B cell (primary cell): ENCODE measurements around the gene TOM1L2. TPM values are rescaled to one million over a fixed set of nuclear protein-coding genes. Genes with fewer than 3 reads are reported as not detected.

Experiments used
- ATAC-seq: fragments of 200-7000 bp; cut with Tn5 transposase; one replicate; pipeline ENCODE4 v1.10.0; 2021; ENCODE audit warnings: low read depth, mild to moderate bottlenecking, moderate number of reproducible peaks, moderate library complexity
- CTCF ChIA-PET: fragments of 350-600 bp; sonication (Branson Sonifier 250); formaldehyde crosslinking; loops from one replicate; lab custom pipeline; 2021; ENCODE audit warnings: antibody characterized with exemption, inconsistent platforms; lab: Charles Lee
- POLR2A ChIA-PET: fragments of 350-600 bp; sonication (Branson Sonifier 250); formaldehyde crosslinking; loops from one replicate; lab custom pipeline; 2021; ENCODE audit warnings: antibody characterized with exemption; lab: Charles Lee
- DNase-seq: peaks from one replicate; pipeline ENCODE4 v3.0.0; 2013
- H2AFZ ChIP-seq: 2 replicates; pipeline ENCODE4 v1.6.1; 2012; ENCODE audit warnings: mild to moderate bottlenecking, low read depth, low read length; ENCODE audit not compliant: insufficient read depth, poor library complexity, severe bottlenecking
- H3K27ac ChIP-seq, 2 donors: 1 replicate in 1 of 2; 2 replicates in 1 of 2; pipeline ENCODE4 v1.5.1; 2012 to 2013; ENCODE audit warnings: low read length in 2 of 2, mild to moderate bottlenecking in 2 of 2, moderate library complexity in 1 of 2
- H3K27me3 ChIP-seq, 4 experiments: fragments of 200-600 bp in 1 of 4; sonication (generic) in 1 of 4; replicated peaks in 1 of 4; 1 replicate in 2 of 4; 2 replicates in 2 of 4; pipeline versions ENCODE4 v1.6.1 to v1.7.0; 2013 to 2016; ENCODE audit warnings: low read length in 3 of 4, mild to moderate bottlenecking in 2 of 4, mixed read lengths in 1 of 4, moderate library complexity in 1 of 4; ENCODE audit not compliant: insufficient read depth in 4 of 4, control insufficient read depth in 3 of 4; ENCODE audit errors: control extremely low read depth in 1 of 4
- H3K36me3 ChIP-seq, 2 experiments: replicated peaks in 1 of 2; 1 replicate in 1 of 2; 2 replicates in 1 of 2; pipeline versions ENCODE4 v1.6.1 to v1.7.1; 2013; ENCODE audit warnings: low read length in 1 of 2; ENCODE audit not compliant: insufficient read depth in 2 of 2, control insufficient read depth in 1 of 2; ENCODE audit errors: control extremely low read depth in 1 of 2, extremely low read depth in 1 of 2
- H3K4me1 ChIP-seq, 2 donors: fragments of 200-600 bp in 1 of 2; sonication (generic) in 1 of 2; 1 replicate in 1 of 2; 2 replicates in 1 of 2; pipeline versions ENCODE4 v1.5.1 to v1.6.1; 2013 to 2017; ENCODE audit warnings: low read length in 2 of 2; ENCODE audit not compliant: control insufficient read depth in 2 of 2, insufficient read depth in 2 of 2
- H3K4me2 ChIP-seq: replicated peaks from 2 replicates; pipeline ENCODE3; 2012; ENCODE audit warnings: mild to moderate bottlenecking, low read depth, low read length; ENCODE audit not compliant: poor library complexity, severe bottlenecking
- H3K4me3 ChIP-seq, 5 experiments: fragments of 200-600 bp in 1 of 5; sonication (generic) in 1 of 5; 1 replicate in 3 of 5; 2 replicates in 2 of 5; pipeline versions ENCODE4 v1.5.1 to v1.7.0; 2011 to 2016; ENCODE audit warnings: low read length in 4 of 5, mild to moderate bottlenecking in 4 of 5, low read depth in 2 of 5, control low read depth in 1 of 5, moderate library complexity in 1 of 5; ENCODE audit not compliant: insufficient read depth in 1 of 5; ENCODE audit errors: control extremely low read depth in 1 of 5, extremely low read depth in 1 of 5
- H3K79me2 ChIP-seq: fragments of 200-600 bp; sonication (generic); one replicate; pipeline ENCODE4 v1.6.0; 2016; ENCODE audit warnings: low read length; ENCODE audit not compliant: control insufficient read depth, insufficient read depth
- H3K9ac ChIP-seq: fragments of 200-600 bp; sonication (generic); 2 replicates; pipeline ENCODE4 v1.6.1; 2017; ENCODE audit warnings: mild to moderate bottlenecking, low read length, moderate library complexity
- H3K9me3 ChIP-seq, 3 donors: one replicate each; pipeline versions ENCODE4 v1.6.1 to v1.7.1; 2013; ENCODE audit warnings: low read length in 2 of 3; ENCODE audit not compliant: control insufficient read depth in 2 of 3, insufficient read depth in 1 of 3; ENCODE audit errors: control extremely low read depth in 1 of 3
- H4K20me1 ChIP-seq: 2 replicates; pipeline ENCODE4 v1.6.0; 2012; ENCODE audit warnings: mild to moderate bottlenecking, low read length; ENCODE audit not compliant: insufficient read depth, control insufficient read depth, poor library complexity, severe bottlenecking
- H3K27ac Mint-ChIP-seq: one replicate; pipeline ENCODE4 v1.8.0; 2021; ENCODE audit warnings: mixed read lengths
- H3K27me3 Mint-ChIP-seq: one replicate; pipeline ENCODE4 v1.8.0; 2021; ENCODE audit warnings: mixed read lengths
- H3K4me1 Mint-ChIP-seq: one replicate; pipeline ENCODE4 v1.8.0; 2021; ENCODE audit warnings: mixed read lengths
- H3K4me3 Mint-ChIP-seq: one replicate; pipeline ENCODE4 v1.8.0; 2021; ENCODE audit warnings: mixed read lengths
- H3K9me3 Mint-ChIP-seq: one replicate; pipeline ENCODE4 v1.8.0; 2022; ENCODE audit warnings: mixed read lengths; ENCODE audit not compliant: insufficient read depth
- CTCF ChIP-seq: fragments of 200-600 bp; IDR thresholded peaks from one replicate; pipeline ENCODE4 v1.8.0; 2022; ENCODE audit warnings: antibody characterized with exemption, mild to moderate bottlenecking
- EZH2 ChIP-seq: IDR thresholded peaks from 2 replicates; pipeline ENCODE4 v1.6.1; 2012; ENCODE audit warnings: borderline replicate concordance, low read depth, mild to moderate bottlenecking, moderate library complexity, low read length; ENCODE audit not compliant: insufficient read depth, poor library complexity, severe bottlenecking
- WGBS: methylation state at CpG from one replicate; pipeline ENCODE4 v1.1.5; 2013; ENCODE audit warnings: missing lambda C conversion rate; ENCODE audit not compliant: insufficient coverage; 5-methylcytosine and 5-hydroxymethylcytosine counted together
- intact Hi-C: fragments of 100-400 bp; cut with micrococcal nuclease; formaldehyde crosslinking; loops from one replicate; pipeline ENCODE4 v1.10.0; 2022
- polyA plus RNA-seq: library from polyadenylated mRNA; depleted of rRNA; stranded (reverse); fragments of >200 nt; gene quantifications from 2 replicates; pipeline ENCODE4 v1.2.3, GENCODE V29; 2012
- total RNA-seq, 2 donors: library from RNA; stranded (reverse); fragments of 120-200 nt in 1 of 2; gene quantifications; 1 replicate in 1 of 2; 2 replicates in 1 of 2; pipeline versions ENCODE4 v1.2.3 to v1.2.4, GENCODE V29; 2013 to 2022

TOM1L2 gene
- total and polyA plus RNA-seq, 2 donors (not counting 1 experiment from before 2014, with no cell fraction given): 25.1 to 29.7 TPM

- Histone ChIP-seq H3K4me1 (no peaks in the 10 kb centered on the region), H3K9ac (no peak overlapping the region), H3K4me2 (no peak overlapping the region), H3K79me2 (no peaks in the 10 kb centered on the region), H3K9me3 (no peaks in the 10 kb centered on the region), H3K27ac (no peak overlapping the region), H3K36me3 (peaks cover 0 to 33% of the 10 kb centered on the region in 2 experiments), H4K20me1 (peaks cover 4% of the 10 kb centered on the region), H2AFZ (no peak overlapping the region), H3K4me3 (no peak overlapping the region), H3K27me3 (no peaks in the 10 kb centered on the region)
- intact Hi-C loops: no loop called here
- DNase-seq (no peak), ATAC-seq (no peak)
- H3K9me3 Mint-ChIP-seq: no peaks in the 10 kb centered on the region
- H3K27me3 Mint-ChIP-seq: no peaks in the 10 kb centered on the region
- ChIA-PET POLR2A (no interaction called here), CTCF (no interaction called here)
- H3K27ac Mint-ChIP-seq: no peak overlapping the region
- H3K4me1 Mint-ChIP-seq: no peaks in the 10 kb centered on the region
- TF ChIP-seq EZH2 (no peak), CTCF (no peak)
- 0% methylated on average over 1 of the region's 2 CpGs for WGBS
- no peak overlapping the region for H3K4me3 Mint-ChIP-seq
Measured at GRCh38 chr17:17897442-17897841, 74.8 kb downstream of the TOM1L2 start.

- H3K4me3 Mint-ChIP-seq: no peak overlapping the region
- Histone ChIP-seq H3K4me1 (no peaks in the 10 kb centered on the region), H3K27ac (no peak overlapping the region), H3K9ac (no peak overlapping the region), H3K9me3 (no peaks in the 10 kb centered on the region), H2AFZ (no peak overlapping the region), H3K36me3 (peaks cover 0 to 33% of the 10 kb centered on the region in 2 experiments), H3K4me3 (no peak overlapping the region), H3K79me2 (no peaks in the 10 kb centered on the region), H4K20me1 (peaks cover 4% of the 10 kb centered on the region), H3K4me2 (no peak overlapping the region), H3K27me3 (no peaks in the 10 kb centered on the region)
- intact Hi-C loops: no loop called here
- 94% methylated on average over 6 of the region's 8 CpGs for WGBS
- H3K9me3 Mint-ChIP-seq: no peaks in the 10 kb centered on the region
- H3K27me3 Mint-ChIP-seq: no peaks in the 10 kb centered on the region
- DNase-seq (no peak), ATAC-seq (no peak)
- no peaks in the 10 kb centered on the region for H3K4me1 Mint-ChIP-seq
- POLR2A ChIA-PET: no interaction called here
- CTCF ChIA-PET: no interaction called here
- no peak for TF ChIP-seq CTCF
- TF ChIP-seq EZH2: no peak
- H3K27ac Mint-ChIP-seq: no peak overlapping the region
Measured at GRCh38 chr17:17896746-17897145, 75.5 kb downstream of the TOM1L2 start.
